Epithelial cell of esophagus (primary cell): Measurements from ENCODE around the gene TRIM45.
A peak's percentile ranks its signal among the peaks of the same experiment; 100 is the strongest.

Experiments
- DNase-seq: peaks from one replicate; pipeline ENCODE4 v3.0.0; 2010; ENCODE audit warnings: low read depth
- H3K4me3 ChIP-seq: 2 replicates; pipeline ENCODE4 v1.5.1; 2011; ENCODE audit warnings: mild to moderate bottlenecking, low read length, control low read depth
- TF ChIP-seq, protein P1 (sequence below): IDR thresholded peaks from 2 replicates; pipeline ENCODE4 v1.5.1; 2011; ENCODE audit warnings: low read depth, mild to moderate bottlenecking, low read length, control low read depth, inconsistent platforms; ENCODE audit not compliant: insufficient read depth; ENCODE audit errors: missing control alignments

The TRIM45 gene, protein sequence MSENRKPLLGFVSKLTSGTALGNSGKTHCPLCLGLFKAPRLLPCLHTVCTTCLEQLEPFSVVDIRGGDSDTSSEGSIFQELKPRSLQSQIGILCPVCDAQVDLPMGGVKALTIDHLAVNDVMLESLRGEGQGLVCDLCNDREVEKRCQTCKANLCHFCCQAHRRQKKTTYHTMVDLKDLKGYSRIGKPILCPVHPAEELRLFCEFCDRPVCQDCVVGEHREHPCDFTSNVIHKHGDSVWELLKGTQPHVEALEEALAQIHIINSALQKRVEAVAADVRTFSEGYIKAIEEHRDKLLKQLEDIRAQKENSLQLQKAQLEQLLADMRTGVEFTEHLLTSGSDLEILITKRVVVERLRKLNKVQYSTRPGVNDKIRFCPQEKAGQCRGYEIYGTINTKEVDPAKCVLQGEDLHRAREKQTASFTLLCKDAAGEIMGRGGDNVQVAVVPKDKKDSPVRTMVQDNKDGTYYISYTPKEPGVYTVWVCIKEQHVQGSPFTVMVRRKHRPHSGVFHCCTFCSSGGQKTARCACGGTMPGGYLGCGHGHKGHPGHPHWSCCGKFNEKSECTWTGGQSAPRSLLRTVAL

DNA sequence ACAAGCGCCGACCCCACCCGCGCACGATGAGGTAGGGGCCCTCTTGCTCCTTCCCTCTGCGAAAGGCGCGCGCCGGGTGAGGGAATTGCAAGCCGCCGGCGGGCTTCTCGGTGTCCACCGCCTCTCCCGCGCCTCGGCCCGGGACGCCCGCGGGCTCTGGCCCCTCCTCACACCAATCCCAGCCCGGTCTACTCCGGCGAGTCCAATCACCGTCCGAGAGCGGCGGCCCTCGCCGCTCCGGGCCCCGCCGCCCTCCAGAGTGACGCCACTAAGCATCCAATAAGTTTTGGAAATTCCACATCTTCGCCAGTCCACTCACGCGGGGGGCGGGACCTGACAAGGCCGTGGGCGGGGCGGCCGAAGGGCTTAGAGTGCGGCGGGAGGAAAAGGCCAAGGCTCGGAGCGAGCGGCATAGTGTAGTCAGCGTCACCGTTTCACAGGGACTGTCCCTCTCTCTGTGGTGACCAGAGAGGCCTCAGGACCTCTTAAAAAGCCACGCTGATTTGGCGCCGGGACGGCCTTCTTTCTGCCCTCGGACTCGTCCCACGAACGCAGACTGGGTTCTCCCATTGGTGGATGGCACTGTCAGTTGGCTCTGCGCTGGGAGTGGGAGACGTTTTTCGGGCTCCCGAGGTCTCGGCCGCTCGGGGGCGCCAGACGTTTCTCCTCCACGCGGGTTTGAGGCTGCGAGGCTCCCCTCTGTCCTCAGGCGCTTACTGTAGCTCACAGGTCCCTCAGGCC, at the start of gene TRIM45:
TRIM45 (minus strand) TSS at position 161 of the 741 bp plus-strand sequence. CDS start 548 bp downstream, outside the sequence.
- peak; percentile 98 for DNase-seq
- TF ChIP-seq, protein P1, sequence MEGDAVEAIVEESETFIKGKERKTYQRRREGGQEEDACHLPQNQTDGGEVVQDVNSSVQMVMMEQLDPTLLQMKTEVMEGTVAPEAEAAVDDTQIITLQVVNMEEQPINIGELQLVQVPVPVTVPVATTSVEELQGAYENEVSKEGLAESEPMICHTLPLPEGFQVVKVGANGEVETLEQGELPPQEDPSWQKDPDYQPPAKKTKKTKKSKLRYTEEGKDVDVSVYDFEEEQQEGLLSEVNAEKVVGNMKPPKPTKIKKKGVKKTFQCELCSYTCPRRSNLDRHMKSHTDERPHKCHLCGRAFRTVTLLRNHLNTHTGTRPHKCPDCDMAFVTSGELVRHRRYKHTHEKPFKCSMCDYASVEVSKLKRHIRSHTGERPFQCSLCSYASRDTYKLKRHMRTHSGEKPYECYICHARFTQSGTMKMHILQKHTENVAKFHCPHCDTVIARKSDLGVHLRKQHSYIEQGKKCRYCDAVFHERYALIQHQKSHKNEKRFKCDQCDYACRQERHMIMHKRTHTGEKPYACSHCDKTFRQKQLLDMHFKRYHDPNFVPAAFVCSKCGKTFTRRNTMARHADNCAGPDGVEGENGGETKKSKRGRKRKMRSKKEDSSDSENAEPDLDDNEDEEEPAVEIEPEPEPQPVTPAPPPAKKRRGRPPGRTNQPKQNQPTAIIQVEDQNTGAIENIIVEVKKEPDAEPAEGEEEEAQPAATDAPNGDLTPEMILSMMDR: peak; percentile 68
- peak within 1 kb of the TSS; percentile 84 for H3K4me3 ChIP-seq

DNA sequence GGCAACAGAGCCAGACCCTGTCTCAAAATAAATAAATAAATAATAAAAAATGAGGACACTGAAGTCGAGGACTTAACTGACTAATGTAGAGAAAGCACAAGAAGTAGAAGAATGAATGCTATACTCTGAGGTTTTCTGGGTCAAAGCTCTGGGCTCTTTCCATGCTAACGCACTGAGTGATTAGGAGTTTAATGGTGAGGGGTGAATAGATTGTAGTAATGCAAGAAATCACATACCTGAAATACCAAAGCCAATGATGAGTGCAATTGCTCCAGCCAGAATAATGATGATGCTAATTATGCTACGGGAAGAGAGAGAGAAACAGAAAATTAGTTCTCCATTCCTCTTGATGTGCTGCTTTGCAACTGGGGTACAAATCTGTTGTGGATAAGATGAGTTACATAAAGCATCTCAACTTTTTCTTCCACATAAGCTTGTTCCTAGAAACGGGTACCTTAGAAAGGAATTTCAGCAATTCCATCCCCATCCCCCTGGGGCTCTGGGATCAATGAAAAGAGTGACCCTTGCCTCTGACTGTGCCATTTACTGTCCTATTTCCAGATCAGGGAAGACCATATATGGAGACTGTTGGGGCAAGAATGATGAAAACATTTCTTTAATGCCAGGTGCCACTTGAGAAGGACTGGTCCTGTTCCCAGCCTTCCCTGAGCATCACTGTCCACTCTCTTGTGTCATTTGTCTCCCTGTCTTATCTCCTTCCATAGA, 48.5 kb upstream of the TRIM45 start:
- DNase-seq: no peak
- H3K4me3 ChIP-seq: no peak overlapping the region
- TF ChIP-seq, protein P1: no peak

DNA sequence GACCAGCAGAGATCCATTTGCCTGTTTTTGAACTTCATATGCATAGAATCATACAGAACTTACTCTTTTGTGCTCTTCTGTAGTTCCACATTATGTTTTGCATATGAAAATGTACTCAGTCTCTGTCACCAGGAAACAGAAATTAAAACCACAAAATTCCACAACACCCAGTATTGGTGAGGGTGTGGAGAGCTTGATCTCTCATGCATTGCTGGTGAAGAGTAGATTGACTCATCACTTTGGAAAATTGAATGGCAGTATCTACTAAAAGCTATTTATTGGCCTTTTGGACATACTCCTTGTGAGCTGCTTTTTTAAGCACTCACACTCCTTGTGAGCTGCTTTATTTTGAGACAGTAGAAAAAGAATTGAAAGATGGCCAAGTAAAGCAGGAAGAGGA, 45.9 kb upstream of the TRIM45 start:
- no peak overlapping the region for H3K4me3 ChIP-seq
- TF ChIP-seq, protein P1: no peak
- peak; percentile 69 for DNase-seq

DNA sequence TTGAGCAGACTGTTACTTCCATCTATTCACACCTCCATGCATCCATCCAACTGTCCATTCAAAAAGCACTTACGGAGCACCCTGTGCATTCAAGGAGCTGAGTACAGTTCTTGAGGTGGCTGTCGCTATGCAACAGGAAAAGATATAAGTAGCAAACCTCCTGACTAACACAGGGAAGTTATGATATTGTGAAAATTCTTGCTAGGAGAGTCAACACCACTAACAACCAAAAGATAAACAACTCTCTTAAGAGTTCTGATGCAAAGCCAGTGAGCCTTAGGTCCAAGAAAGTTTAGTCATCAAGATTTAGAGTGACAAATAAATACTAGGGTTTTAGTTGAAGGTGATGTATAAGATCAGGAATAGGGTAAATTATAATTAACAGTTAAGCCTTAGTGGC, 44.5 kb upstream of the TRIM45 start:
- TF ChIP-seq, protein P1: no peak
- DNase-seq: peak; percentile 90
- H3K4me3 ChIP-seq: no peak overlapping the region

DNA sequence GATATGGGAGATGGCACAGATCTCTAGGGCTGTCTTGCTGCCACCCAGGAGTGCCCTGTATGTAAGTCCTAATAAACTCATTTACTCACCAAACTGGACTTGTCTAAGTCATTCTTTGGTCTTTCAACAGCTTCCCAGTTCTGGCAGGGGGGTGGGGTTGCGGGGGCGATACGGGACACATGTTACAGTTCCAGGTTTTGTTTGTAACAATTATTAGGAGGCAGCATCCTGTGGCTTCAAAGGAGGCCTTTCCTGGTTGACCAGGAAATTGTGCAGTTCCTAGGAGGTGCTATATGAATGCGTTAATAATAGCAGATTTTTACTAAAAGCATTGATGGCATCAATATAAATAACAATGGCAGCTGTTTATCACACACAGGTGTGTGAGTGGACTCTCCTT, 42.7 kb upstream of the TRIM45 start:
- TF ChIP-seq, protein P1: no peak
- no peak for DNase-seq

DNA sequence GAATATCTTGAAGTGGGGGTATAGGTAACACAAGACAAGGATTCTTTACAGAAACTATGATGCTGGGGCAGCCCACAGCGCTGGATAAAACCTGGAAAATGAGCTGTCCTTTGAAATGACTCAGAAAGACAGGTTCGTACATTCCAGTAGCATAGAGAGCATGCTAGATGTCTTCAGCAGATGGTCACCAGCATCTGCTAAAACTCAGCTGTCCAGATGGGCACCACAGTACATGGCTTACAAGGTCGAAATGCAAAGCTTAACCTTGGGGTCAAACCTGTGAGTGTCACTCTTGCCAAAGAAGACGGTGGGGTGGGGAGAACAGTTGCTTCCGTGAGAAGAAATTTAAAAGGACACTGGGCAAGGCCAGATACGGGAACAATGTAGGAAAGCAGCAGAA, 41.3 kb upstream of the TRIM45 start:
- H3K4me3 ChIP-seq: no peak overlapping the region

More for the DNA sequence above, 42.7 kb upstream of the TRIM45 start:
- H3K4me3 ChIP-seq: no peak overlapping the region

More for the DNA sequence above, 41.3 kb upstream of the TRIM45 start:
- TF ChIP-seq, protein P1: no peak
- no peak for DNase-seq
